Measurements from ENCODE around the gene ILK. TPM values are rescaled to one million over a fixed set of nuclear protein-coding genes. Genes with fewer than 3 reads are reported as not detected.

Gene ILK
- total RNA-seq, 1 donor from 2014 or later = 133 TPM

DNA sequence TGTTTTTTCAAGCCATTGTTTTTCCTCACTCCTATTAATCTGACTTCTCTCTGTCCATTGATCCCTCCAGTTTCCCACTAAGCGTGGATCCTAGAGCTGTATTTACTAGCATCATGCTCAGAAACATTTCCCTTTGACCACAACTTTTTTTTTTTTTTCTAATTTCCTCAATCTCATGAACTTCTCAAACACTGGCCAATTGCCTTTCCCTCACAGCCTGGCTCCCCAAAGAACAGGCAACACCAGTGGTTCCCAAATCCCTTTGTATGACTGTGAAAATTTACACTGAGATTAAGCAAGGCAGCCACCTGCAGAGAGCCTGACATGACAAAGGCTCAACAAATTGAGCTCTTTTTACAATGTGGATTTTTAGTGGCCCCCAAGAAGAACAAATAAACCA, 17.1 kb downstream of the ILK start:
- Mint-ChIP-seq H3K9me3 (ENCODE audit: low read depth) (no peaks in the 10 kb centered on the region), H3K27me3 (no peaks in the 10 kb centered on the region), H3K4me1 (ENCODE audit: low read depth) (peaks cover 1% of the 10 kb centered on the region), H3K36me3 (ENCODE audit: insufficient read depth) (peaks cover 7% of the 10 kb centered on the region), H3K4me3 (ENCODE audit: low read depth) (no peak overlapping the region), H3K27ac (no peak overlapping the region)
- TF ChIP-seq, protein P1, sequence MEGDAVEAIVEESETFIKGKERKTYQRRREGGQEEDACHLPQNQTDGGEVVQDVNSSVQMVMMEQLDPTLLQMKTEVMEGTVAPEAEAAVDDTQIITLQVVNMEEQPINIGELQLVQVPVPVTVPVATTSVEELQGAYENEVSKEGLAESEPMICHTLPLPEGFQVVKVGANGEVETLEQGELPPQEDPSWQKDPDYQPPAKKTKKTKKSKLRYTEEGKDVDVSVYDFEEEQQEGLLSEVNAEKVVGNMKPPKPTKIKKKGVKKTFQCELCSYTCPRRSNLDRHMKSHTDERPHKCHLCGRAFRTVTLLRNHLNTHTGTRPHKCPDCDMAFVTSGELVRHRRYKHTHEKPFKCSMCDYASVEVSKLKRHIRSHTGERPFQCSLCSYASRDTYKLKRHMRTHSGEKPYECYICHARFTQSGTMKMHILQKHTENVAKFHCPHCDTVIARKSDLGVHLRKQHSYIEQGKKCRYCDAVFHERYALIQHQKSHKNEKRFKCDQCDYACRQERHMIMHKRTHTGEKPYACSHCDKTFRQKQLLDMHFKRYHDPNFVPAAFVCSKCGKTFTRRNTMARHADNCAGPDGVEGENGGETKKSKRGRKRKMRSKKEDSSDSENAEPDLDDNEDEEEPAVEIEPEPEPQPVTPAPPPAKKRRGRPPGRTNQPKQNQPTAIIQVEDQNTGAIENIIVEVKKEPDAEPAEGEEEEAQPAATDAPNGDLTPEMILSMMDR (IDR thresholded peaks at IDR 0.05; ENCODE audit: unreplicated experiment) = no peak
- no peak for DNase-seq (ENCODE audit: low spot score, unreplicated experiment)

DNA sequence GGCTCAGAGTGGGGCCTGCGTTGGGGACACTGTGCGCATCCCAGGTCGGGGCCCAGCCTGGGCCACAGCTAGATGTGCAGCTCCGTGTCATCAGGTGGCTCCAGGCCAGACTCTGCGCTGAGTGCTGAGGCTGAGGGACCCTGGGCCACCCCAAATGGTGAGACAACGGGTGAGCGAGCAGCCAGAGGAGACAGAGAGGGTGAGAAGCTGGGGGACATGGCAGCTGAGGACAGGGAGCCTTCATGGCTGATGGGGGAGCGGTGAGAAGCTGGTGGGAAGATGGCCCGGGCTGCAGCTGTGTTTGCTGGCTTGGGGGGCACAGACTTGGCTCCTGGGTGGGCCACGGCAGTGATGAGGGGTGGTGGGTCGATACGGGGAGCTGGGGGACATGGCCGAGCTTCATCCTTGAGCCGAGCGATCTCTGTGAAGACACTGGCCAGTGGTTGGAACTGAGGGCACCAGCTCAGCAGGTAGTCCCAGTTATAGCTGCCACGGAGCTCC, 18.2 kb downstream of the ILK start:
- TF ChIP-seq, protein P1 (IDR thresholded peaks at IDR 0.05; ENCODE audit: unreplicated experiment) = no peak
- DNase-seq (ENCODE audit: low spot score, unreplicated experiment) = no peak
- no peak overlapping the region for H3K4me3 Mint-ChIP-seq (ENCODE audit: low read depth)
- peak overlapping the region; percentile 62 for H3K27ac Mint-ChIP-seq
- peaks cover 8% of the 10 kb centered on the region for H3K36me3 Mint-ChIP-seq (ENCODE audit: insufficient read depth)
- no peaks in the 10 kb centered on the region for H3K9me3 Mint-ChIP-seq (ENCODE audit: low read depth)
- no peaks in the 10 kb centered on the region for H3K27me3 Mint-ChIP-seq
- H3K4me1 Mint-ChIP-seq (ENCODE audit: low read depth) = peaks cover 1% of the 10 kb centered on the region

DNA sequence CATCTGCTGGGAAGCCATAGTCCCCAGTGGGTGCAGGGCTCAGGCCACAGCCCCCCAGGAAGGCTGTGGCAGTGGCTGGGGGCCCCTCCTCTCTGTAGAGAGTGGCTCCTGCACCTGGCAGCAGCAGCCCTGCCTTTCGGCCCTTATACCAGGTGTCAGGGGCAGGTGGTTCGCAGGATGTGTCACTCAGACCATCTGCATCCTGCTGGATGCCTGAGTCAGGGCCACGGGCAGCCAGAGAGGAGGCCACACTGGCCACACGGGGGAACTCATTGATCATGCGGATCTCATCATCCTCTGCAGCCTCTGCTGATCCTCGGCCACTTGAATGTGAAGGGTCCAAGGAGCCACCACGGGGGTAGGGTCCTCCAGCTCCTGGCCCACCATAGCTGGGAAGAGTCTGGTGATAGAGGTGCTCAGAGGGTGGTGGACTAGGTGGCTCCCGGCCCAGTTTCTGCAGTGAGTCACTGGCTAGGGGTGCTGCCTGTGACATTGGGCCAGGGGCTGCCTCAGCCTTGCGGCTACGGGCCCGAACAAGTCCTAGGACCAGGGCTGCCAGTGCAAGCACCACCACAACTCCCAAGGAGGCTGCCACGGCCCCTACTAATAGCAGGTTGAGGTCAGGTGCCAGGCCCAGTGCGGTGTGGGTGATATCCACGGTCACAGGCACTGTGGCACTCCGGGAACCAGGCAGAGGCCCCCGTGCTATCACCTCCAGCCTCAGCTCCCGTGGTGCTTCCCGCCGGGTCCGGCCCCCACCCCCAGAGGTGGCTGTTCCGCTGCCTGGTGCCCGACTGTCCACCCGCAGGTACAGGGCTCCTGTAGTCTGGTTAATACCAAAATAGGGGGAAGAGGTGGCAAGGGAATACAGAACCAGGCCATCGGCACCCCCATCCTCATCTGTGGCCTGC, 18.9 kb downstream of the ILK start:
- H3K9me3 Mint-ChIP-seq (ENCODE audit: low read depth) = no peaks in the 10 kb centered on the region
- DNase-seq (ENCODE audit: low spot score, unreplicated experiment) = no peak
- H3K27ac Mint-ChIP-seq = no peak overlapping the region
- H3K4me1 Mint-ChIP-seq (ENCODE audit: low read depth) = peaks cover 1% of the 10 kb centered on the region
- H3K4me3 Mint-ChIP-seq (ENCODE audit: low read depth) = no peak overlapping the region
- H3K27me3 Mint-ChIP-seq = no peaks in the 10 kb centered on the region
- TF ChIP-seq, protein P1 (IDR thresholded peaks at IDR 0.05; ENCODE audit: unreplicated experiment) = no peak
- peaks cover 11% of the 10 kb centered on the region for H3K36me3 Mint-ChIP-seq (ENCODE audit: insufficient read depth)

DNA sequence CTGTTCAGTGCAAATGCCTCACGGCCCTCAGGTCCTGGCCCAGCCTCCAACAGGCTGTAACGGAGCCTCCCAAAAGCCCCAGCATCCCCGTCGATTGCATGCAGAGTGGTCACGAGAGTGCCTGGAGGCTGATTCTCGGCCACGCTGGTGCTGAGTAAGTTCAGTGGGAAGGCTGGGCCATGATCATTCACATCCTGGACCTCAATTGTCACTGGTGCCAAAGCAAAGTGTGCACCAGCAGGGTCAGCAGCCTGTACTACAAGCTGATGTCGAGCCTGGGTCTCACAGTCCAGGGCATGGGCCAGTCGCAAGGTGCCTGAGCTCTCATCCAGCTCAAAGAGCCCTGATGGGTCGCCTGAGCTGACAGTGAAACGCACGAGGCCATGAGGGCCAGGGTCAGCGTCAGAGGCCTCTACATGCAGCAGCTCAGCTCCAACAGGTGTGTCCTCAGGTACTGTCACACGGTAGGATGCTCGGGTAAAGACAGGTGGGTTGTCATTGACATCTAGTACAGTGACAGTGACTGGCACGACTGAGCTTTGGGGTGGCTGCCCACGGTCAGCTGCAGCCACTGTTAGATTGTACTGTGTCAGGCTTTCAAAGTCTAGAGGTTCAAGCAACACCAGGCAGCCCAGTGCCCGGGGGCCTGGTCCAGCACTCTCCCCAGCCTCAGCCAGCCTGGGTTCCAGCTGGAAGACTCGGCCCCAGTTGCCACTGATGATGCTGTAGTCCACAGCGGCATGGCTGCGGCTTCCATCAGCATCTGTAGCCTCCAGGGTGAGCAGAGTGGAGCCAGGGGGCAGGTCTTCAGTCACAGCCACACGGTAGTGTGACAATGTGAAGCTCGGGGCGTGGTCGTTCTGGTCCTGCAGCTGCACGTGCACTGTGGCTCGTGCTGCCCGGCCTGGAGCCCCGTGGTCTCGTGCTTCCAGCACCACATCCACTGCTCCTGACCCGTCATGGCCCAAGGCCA, 20.1 kb downstream of the ILK start:
- Mint-ChIP-seq H3K36me3 (ENCODE audit: insufficient read depth) (peaks cover 15% of the 10 kb centered on the region), H3K27me3 (no peaks in the 10 kb centered on the region), H3K27ac (peak overlapping the region; percentile 59), H3K9me3 (ENCODE audit: low read depth) (no peaks in the 10 kb centered on the region), H3K4me3 (ENCODE audit: low read depth) (no peak overlapping the region), H3K4me1 (ENCODE audit: low read depth) (no peaks in the 10 kb centered on the region)
- TF ChIP-seq, protein P1 (IDR thresholded peaks at IDR 0.05; ENCODE audit: unreplicated experiment) = no peak
- no peak for DNase-seq (ENCODE audit: low spot score, unreplicated experiment)
